Prostate gland (tissue), 2 donors: ENCODE results near the gene MAPK8IP3. TPM values are rescaled to one million over a fixed set of nuclear protein-coding genes. Genes with fewer than 3 reads are reported as not detected.

ENCODE experiments used
- DNase-seq: peaks from one replicate; pipeline ENCODE4 v3.0.0-alpha.2; 2019; ENCODE audit warnings: low spot score
- H3K27ac ChIP-seq, 2 donors: fragments of 200-600 bp; sonication (generic); 2 replicates each; pipeline ENCODE4 v1.5.1; 2017 to 2019
- H3K27me3 ChIP-seq: fragments of 200-600 bp; sonication (generic); replicated peaks from 2 replicates; pipeline ENCODE4 v1.5.1; 2019; ENCODE audit not compliant: insufficient read depth
- H3K36me3 ChIP-seq, 2 donors: fragments of 200-600 bp; sonication (generic); 1 replicate in 1 of 2; 2 replicates in 1 of 2; pipeline versions ENCODE4 v1.5.1 to v1.8.1; 2017 to 2019
- H3K4me1 ChIP-seq: fragments of 200-600 bp; sonication (generic); replicated peaks from 2 replicates; pipeline ENCODE4 v1.5.1; 2019
- H3K4me3 ChIP-seq, 2 donors: fragments of 200-600 bp; sonication (generic); 2 replicates each; pipeline ENCODE4 v1.5.1; 2017 to 2019
- H3K9me3 ChIP-seq: fragments of 200-600 bp; sonication (generic); 2 replicates; pipeline ENCODE4 v1.5.1; 2017
- POLR2A ChIP-seq: fragments of 450-650 bp; IDR thresholded peaks from one replicate; pipeline ENCODE4 v1.6.1; 2016; ENCODE audit warnings: antibody characterized with exemption, mild to moderate bottlenecking
- POLR2AphosphoS5 ChIP-seq: sonication (generic); formaldehyde crosslinking; IDR thresholded peaks from one replicate; pipeline ENCODE4 v1.6.1; 2017; ENCODE audit warnings: antibody characterized with exemption
- WGBS: methylation state at CpG from one replicate; pipeline ENCODE4 v1.1.5; 2018; 5-methylcytosine and 5-hydroxymethylcytosine counted together
- intact Hi-C: fragments of 100-400 bp; cut with DNase I; formaldehyde crosslinking; loops from one replicate; pipeline ENCODE4 v1.14.2; 2022
- total RNA-seq, 2 donors: library from RNA; depleted of rRNA; stranded (reverse); fragments of >200 nt; gene quantifications; one replicate each; pipeline ENCODE4 v1.1.0, GENCODE V29; 2016
- TF ChIP-seq, protein P1 (sequence below), 4 experiments: fragments of 200-600 bp in 2 of 4; fragments of 450-650 bp in 2 of 4; sonication (generic) in 2 of 4; IDR thresholded peaks; 1 replicate in 3 of 4; 2 replicates in 1 of 4; pipeline ENCODE4 v1.5.1; 2016 to 2019; ENCODE audit warnings: antibody characterized with exemption in 4 of 4, mild to moderate bottlenecking in 2 of 4, moderate library complexity in 2 of 4

Gene MAPK8IP3
- total RNA-seq, 2 donors from 2014 or later = 56.0 to 157 TPM

DNA sequence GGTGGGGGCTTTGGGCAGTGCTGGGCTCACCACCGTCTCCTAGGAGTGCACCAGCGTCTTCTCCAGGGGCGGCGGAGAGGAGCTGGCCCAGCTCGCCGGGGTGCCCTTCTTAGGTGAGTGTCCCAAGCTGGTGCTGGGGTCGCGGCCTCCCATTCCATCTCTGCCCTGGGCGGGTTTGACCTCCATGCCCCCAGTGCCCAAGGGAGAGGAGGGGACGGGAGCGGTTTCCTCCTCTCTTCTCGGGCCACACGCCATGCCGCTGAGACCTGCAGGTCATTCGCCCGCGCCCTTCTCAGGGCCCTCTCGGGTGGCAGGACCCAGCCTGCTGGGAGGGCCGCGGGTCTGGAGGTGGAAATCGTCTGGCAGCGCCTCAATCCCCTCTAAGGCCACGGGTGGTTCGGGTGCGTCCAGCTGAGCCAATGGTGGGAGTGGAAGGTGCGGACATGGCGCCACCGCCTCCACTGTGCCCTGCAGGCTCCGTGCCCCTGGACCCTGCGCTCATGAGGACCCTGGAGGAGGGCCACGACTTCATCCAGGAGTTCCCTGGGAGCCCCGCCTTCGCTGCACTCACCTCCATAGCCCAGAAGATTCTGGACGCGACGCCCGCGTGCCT is 82.2 kb downstream of the MAPK8IP3 start:
- Histone ChIP-seq H3K4me1 (peaks cover 6% of the 10 kb centered on the region), H3K4me3 (no peak overlapping the region), H3K27ac (no peak overlapping the region), H3K36me3 (no peaks in the 10 kb centered on the region), H3K9me3 (no peaks in the 10 kb centered on the region), H3K27me3 (no peaks in the 10 kb centered on the region)
- TF ChIP-seq POLR2A = no peak
- TF ChIP-seq, protein P1, sequence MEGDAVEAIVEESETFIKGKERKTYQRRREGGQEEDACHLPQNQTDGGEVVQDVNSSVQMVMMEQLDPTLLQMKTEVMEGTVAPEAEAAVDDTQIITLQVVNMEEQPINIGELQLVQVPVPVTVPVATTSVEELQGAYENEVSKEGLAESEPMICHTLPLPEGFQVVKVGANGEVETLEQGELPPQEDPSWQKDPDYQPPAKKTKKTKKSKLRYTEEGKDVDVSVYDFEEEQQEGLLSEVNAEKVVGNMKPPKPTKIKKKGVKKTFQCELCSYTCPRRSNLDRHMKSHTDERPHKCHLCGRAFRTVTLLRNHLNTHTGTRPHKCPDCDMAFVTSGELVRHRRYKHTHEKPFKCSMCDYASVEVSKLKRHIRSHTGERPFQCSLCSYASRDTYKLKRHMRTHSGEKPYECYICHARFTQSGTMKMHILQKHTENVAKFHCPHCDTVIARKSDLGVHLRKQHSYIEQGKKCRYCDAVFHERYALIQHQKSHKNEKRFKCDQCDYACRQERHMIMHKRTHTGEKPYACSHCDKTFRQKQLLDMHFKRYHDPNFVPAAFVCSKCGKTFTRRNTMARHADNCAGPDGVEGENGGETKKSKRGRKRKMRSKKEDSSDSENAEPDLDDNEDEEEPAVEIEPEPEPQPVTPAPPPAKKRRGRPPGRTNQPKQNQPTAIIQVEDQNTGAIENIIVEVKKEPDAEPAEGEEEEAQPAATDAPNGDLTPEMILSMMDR (IDR thresholded peaks at IDR 0.05) = no peak
- no peak for TF ChIP-seq POLR2AphosphoS5
- intact Hi-C loops = no loop called here
- 74% methylated on average over 32 of the region's 38 CpGs for WGBS
- no peak for DNase-seq

DNA sequence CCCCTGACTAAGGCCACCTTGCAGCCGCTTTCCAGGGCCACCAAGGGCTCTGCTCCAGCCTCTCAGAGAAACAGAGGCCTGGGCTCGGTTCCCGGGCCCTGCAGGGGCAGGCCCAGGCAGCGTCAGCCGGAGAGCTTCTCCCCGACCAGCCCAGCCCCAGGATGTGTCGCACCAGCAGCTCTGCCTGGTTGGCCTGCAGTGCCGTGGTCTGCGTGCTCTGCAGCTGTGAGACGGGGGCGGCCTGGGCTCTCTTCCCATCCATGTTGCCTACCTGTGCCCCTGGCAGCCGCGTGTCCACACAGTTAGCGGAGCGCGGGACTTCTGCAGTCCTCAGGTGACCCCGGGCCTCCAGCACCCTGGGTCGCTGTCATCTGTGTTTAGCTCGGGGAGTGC is 82.7 kb downstream of the MAPK8IP3 start:
- WGBS = 39% methylated on average over 13 of the region's 19 CpGs
- Histone ChIP-seq H3K27me3 (no peaks in the 10 kb centered on the region), H3K4me1 (peaks cover 6% of the 10 kb centered on the region), H3K4me3 (no peak overlapping the region), H3K27ac (no peak overlapping the region), H3K9me3 (no peaks in the 10 kb centered on the region), H3K36me3 (no peaks in the 10 kb centered on the region)
- peak; percentile 22 for DNase-seq
- intact Hi-C loops = no loop called here
- TF ChIP-seq POLR2AphosphoS5 (no peak), POLR2A (no peak)
- TF ChIP-seq, protein P1 (IDR thresholded peaks at IDR 0.05) = no peak

DNA sequence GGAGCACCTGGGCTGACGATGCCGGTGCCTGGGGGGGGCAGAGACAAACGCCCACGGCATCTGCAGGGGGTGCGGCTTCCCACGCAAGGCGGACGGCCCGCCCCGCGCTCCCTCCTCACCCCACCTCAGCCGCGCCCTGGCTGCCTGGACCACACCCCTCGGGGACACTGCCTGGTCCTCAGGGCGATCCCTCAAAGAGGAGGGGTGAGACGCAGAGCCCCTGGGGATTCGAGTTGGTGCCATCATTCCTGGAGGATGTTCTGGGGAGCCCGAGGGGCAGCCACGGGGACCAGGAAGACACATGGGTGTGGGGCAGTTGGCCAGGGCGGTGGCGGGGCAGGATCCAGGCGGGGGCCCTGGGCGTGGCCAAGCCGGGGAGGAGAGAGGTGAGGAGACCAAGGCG is 83.6 kb downstream of the MAPK8IP3 start:
- WGBS = 70% methylated on average over 15 of the region's 25 CpGs
- TF ChIP-seq POLR2A (no peak), POLR2AphosphoS5 (no peak)
- TF ChIP-seq, protein P1 (IDR thresholded peaks at IDR 0.05) = no peak
- no peak overlapping the region for H3K27ac ChIP-seq
- no peaks in the 10 kb centered on the region for H3K27me3 ChIP-seq
- no peaks in the 10 kb centered on the region for H3K36me3 ChIP-seq
- no peaks in the 10 kb centered on the region for H3K4me1 ChIP-seq
- intact Hi-C loops = no loop called here
- DNase-seq = no peak
- no peak overlapping the region for H3K4me3 ChIP-seq
- H3K9me3 ChIP-seq = no peaks in the 10 kb centered on the region

DNA sequence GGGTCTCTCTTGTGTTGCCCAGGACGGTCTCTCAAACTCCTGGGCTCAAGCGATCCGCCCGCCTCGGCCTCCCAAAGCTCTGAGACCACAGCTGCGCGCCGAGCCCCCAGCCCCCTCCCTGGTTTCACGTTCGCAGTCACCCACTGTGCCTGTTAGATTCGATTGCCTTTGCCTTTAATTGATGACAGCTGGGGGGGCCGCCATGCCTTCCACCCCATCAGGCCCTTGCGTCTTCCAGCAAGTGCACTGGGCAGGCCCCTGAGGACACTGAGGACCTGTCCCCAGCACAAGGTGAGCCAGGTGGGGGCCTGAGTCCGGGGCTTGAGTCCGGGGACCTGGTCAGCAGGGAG is 84.2 kb downstream of the MAPK8IP3 start:
- no peaks in the 10 kb centered on the region for H3K4me1 ChIP-seq
- no peaks in the 10 kb centered on the region for H3K9me3 ChIP-seq
- DNase-seq = no peak
- H3K27ac ChIP-seq = no peak overlapping the region
- intact Hi-C loops = no loop called here
- no peaks in the 10 kb centered on the region for H3K36me3 ChIP-seq
- no peak overlapping the region for H3K4me3 ChIP-seq
- TF ChIP-seq POLR2A = no peak
- TF ChIP-seq, protein P1 (IDR thresholded peaks at IDR 0.05) = no peak
- TF ChIP-seq POLR2AphosphoS5 = no peak
- no peaks in the 10 kb centered on the region for H3K27me3 ChIP-seq
- 90% methylated on average over 15 of the region's 15 CpGs for WGBS

DNA sequence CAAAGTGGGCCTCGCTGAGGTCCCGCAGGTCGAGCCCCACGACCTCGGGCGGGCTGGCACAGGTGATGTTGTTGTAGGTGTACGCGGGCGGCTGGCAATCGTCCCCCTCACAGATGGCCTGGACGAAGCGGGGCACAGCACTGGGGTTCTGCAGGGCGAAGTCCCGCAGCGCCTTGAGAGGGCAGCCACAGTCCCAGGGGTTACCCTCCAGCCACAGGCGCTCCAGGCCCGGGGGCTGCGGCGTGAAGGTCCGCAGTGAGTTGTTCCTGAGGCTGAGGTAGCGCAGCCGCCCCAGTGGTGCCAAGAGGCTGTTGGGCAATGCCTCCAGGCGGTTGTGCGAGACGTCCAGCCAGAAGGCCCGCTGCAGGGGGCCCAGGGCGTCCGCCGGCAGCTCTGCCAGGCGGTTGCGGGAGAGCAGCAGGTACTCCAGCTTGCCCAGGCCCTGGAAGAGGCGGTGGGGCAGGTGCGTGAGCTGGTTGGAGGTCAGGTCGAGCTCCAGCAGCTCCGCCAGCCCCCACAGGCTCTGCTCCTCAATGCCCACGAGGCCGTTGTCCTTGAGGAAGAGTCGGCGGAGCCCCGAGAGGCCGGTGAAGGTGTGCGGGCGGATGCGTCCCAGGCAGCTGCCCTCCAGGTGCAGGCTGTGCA is 84.7 kb downstream of the MAPK8IP3 start:
- Histone ChIP-seq H3K27me3 (no peaks in the 10 kb centered on the region), H3K36me3 (no peaks in the 10 kb centered on the region), H3K9me3 (no peaks in the 10 kb centered on the region), H3K4me1 (no peaks in the 10 kb centered on the region), H3K27ac (no peak overlapping the region), H3K4me3 (no peak overlapping the region)
- WGBS = 89% methylated on average over 36 of the region's 44 CpGs
- no peak for TF ChIP-seq POLR2A
- TF ChIP-seq, protein P1 (IDR thresholded peaks at IDR 0.05) = no peak
- no peak for TF ChIP-seq POLR2AphosphoS5
- peak; percentile 3 for DNase-seq
- intact Hi-C loops = no loop called here
